ENCODE measurements around the gene SLX4IP. TPM values are rescaled to one million over a fixed set of nuclear protein-coding genes. Genes with fewer than 3 reads are reported as not detected.

SLX4IP gene
- total and polyA plus RNA-seq, 2 of the 13 experiments (the other 11 are each of a cell fraction or from before 2014, with no cell fraction given), result 3.6 to 7.3 TPM

GRCh38 chr20:10671221-10671918 lies 236.3 kb downstream of the SLX4IP start (continued):
- TF ChIP-seq, protein P1, sequence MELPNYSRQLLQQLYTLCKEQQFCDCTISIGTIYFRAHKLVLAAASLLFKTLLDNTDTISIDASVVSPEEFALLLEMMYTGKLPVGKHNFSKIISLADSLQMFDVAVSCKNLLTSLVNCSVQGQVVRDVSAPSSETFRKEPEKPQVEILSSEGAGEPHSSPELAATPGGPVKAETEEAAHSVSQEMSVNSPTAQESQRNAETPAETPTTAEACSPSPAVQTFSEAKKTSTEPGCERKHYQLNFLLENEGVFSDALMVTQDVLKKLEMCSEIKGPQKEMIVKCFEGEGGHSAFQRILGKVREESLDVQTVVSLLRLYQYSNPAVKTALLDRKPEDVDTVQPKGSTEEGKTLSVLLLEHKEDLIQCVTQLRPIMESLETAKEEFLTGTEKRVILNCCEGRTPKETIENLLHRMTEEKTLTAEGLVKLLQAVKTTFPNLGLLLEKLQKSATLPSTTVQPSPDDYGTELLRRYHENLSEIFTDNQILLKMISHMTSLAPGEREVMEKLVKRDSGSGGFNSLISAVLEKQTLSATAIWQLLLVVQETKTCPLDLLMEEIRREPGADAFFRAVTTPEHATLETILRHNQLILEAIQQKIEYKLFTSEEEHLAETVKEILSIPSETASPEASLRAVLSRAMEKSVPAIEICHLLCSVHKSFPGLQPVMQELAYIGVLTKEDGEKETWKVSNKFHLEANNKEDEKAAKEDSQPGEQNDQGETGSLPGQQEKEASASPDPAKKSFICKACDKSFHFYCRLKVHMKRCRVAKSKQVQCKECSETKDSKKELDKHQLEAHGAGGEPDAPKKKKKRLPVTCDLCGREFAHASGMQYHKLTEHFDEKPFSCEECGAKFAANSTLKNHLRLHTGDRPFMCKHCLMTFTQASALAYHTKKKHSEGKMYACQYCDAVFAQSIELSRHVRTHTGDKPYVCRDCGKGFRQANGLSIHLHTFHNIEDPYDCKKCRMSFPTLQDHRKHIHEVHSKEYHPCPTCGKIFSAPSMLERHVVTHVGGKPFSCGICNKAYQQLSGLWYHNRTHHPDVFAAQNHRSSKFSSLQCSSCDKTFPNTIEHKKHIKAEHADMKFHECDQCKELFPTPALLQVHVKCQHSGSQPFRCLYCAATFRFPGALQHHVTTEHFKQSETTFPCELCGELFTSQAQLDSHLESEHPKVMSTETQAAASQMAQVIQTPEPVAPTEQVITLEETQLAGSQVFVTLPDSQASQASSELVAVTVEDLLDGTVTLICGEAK (IDR thresholded peaks at IDR 0.05), result no peak
- TF ChIP-seq, protein P1 (CRISPR knock-in tag; IDR thresholded peaks at IDR 0.05), result peak; percentile 47; the same call in 1 of the 2 replicates
- TF ChIP-seq, protein P2, sequence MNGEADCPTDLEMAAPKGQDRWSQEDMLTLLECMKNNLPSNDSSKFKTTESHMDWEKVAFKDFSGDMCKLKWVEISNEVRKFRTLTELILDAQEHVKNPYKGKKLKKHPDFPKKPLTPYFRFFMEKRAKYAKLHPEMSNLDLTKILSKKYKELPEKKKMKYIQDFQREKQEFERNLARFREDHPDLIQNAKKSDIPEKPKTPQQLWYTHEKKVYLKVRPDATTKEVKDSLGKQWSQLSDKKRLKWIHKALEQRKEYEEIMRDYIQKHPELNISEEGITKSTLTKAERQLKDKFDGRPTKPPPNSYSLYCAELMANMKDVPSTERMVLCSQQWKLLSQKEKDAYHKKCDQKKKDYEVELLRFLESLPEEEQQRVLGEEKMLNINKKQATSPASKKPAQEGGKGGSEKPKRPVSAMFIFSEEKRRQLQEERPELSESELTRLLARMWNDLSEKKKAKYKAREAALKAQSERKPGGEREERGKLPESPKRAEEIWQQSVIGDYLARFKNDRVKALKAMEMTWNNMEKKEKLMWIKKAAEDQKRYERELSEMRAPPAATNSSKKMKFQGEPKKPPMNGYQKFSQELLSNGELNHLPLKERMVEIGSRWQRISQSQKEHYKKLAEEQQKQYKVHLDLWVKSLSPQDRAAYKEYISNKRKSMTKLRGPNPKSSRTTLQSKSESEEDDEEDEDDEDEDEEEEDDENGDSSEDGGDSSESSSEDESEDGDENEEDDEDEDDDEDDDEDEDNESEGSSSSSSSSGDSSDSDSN (CRISPR knock-in tag; IDR thresholded peaks at IDR 0.05), result peak; percentile 46; the same call in 1 of the 2 replicates
- TF ChIP-seq ZBTB20 (CRISPR knock-in tag; IDR thresholded peaks at IDR 0.05; ENCODE audit: borderline replicate concordance, low read depth) (no peak; the same call in 1 of the 2 replicates), THYN1 (CRISPR knock-in tag; IDR thresholded peaks at IDR 0.05; ENCODE audit: borderline replicate concordance, low read depth) (no peak), JUND (CRISPR knock-in tag; IDR thresholded peaks at IDR 0.05) (peak; percentile 83), ZFX (CRISPR knock-in tag; IDR thresholded peaks at IDR 0.05; ENCODE audit: low read depth) (peak; percentile 88), BORCS8-MEF2B (CRISPR knock-in tag; IDR thresholded peaks at IDR 0.05) (peak; percentile 70; the same call in 1 of the 2 replicates), GABPA (IDR thresholded peaks at IDR 0.05; ENCODE audit: low read depth, low read length) (no peak), GABPA (CRISPR knock-in tag; IDR thresholded peaks at IDR 0.05; ENCODE audit: low read depth) (peak; percentile 45), MAFG (CRISPR knock-in tag; IDR thresholded peaks at IDR 0.05) (no peak), RELA (CRISPR knock-in tag; IDR thresholded peaks at IDR 0.05) (peak; percentile 31; the same call in 1 of the 2 replicates), SPEN (CRISPR knock-in tag; IDR thresholded peaks at IDR 0.05; ENCODE audit: low read depth) (peak; percentile 77), FOSL2 (CRISPR knock-in tag; IDR thresholded peaks at IDR 0.05) (peak; percentile 96), CENPT (CRISPR knock-in tag; IDR thresholded peaks at IDR 0.05; ENCODE audit: low read depth) (no peak)
- TF ChIP-seq, protein P3, sequence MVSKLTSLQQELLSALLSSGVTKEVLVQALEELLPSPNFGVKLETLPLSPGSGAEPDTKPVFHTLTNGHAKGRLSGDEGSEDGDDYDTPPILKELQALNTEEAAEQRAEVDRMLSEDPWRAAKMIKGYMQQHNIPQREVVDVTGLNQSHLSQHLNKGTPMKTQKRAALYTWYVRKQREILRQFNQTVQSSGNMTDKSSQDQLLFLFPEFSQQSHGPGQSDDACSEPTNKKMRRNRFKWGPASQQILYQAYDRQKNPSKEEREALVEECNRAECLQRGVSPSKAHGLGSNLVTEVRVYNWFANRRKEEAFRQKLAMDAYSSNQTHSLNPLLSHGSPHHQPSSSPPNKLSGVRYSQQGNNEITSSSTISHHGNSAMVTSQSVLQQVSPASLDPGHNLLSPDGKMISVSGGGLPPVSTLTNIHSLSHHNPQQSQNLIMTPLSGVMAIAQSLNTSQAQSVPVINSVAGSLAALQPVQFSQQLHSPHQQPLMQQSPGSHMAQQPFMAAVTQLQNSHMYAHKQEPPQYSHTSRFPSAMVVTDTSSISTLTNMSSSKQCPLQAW (CRISPR knock-in tag; IDR thresholded peaks at IDR 0.05), result peak; percentile 33; the same call in 1 of the 2 replicates
